ENCODE results near the gene AADACL4.

Gene AADACL4

DNA sequence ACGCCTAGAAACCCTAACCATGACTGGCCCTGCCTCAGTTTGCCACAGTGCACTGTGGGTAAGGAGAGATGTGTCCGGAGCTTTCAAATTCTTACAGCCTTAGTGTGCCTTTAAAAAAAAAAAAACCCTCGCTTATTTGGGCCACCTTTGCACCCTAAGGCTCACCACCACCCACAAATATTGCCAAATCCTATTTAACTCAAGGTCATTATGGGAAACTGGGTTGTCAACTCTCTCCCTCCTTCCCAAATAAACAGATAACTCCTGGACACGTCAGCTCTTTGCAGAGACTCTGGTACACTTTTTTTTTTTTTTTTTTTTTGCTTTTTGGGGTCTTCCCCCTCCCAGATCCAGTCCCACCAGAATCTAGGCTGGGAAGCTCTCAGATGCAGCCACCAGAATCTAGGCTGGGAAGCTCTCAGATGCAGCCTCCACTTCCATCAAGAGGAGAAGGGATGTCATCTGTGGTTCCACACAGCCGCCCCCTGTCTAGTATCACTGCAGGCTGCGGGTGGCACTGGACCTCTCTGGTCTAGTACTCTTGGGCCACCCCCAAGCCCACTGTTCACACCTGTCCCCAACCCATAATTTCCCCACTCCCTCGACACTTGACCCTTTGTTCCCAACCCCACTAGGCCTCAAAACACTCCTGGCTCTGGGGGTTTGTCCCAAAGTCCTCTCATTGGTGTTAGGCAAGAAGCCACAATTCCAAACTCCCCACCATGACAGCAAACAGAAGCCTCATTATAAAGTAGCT is 29.3 kb upstream of the AADACL4 start:
- no peak for DNase-seq

GRCh38 chr1:12615159-12615864 is 28.6 kb upstream of the AADACL4 start:
- DNase-seq, result no peak

GRCh38 chr1:12615865-12616708 is 27.8 kb upstream of the AADACL4 start:
- peak; percentile 19 for DNase-seq

DNA sequence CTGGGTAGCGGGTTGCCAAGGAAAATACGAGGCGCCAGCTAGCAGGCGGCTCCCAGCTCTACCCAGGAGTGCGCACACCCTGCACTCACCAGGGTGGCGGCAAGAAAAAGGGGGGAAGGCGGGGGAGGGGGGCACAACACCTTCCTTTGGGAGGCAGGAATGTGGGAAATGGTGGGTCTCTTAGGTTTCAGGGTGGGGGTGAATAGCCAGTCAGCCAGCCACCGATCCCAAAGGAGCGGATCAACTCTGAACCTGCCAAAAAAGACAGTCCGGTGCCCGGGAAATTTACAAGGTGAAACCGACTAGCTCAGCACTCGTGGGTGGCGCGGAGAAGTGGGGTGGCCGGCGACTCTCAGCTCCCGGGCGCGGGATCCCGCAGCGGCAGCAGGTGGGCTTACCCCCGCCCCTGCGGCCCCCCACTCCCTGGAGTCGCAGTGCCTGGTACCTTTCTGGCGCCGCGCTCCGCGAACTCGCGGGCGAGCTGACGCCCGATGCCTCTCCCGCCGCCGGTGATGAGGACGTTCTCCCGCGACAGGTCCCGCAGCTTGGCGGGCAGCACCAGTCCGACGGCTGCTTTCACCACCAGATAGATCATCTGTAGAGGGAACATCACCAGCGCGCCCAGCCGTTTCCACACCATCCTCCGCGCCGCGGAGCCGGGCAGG is 27.0 kb upstream of the AADACL4 start:
- DNase-seq, result peak; percentile 11

- DNase-seq, result peak; percentile 35
Measured at GRCh38 chr1:12617511-12617900, 26.4 kb upstream of the AADACL4 start.

- DNase-seq, result peak; percentile 89
Measured at GRCh38 chr1:12617901-12618660, 25.8 kb upstream of the AADACL4 start, which contains the start of gene DHRS3. Gene DHRS3 (minus strand): TSS chr1:12618210. CDS start chr1:12617348, 862 bp downstream.

- DNase-seq, result no peak
Measured at GRCh38 chr1:12618661-12618964, 25.3 kb upstream of the AADACL4 start.

DNA sequence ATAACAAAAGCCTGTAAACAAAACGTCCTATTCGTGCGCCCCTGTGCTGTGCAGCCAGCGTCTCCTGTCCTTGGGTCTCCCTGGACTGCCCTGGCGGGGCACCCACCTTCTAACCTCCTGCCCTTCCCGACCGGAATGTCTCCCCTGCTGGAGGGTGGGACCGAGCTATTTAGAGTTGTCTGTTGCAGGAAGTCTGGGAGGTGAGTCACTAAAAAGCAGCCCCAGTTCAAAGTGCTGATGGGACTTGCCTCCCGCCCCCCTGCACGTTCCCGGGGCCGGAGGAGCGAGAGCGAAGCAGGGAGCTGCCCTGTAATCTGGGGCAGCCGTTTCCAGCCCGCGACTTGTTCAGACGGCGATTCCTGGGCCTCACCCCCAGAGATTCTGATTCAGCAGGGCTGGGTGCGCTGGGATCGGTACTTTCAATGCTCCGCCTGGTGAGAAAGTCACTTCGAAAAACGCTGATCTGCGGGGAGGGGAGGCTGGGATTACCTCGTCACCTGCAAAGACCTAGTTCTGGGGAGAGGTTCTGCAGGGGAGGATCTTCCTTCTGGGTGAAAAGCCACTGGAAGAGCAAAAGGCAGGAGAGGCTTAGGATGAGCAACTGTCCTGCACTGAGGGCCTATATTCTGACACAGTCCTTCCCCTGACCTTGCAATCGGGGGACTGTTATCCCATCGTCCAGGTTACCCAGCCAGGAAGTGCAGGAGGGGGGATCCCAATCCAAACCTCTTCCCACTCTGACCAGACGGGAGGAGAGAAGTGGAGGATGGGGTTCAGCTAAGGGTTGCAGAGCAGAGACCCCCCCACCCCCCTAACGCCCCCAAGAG is 24.7 kb upstream of the AADACL4 start:
- no peak for DNase-seq

DNA sequence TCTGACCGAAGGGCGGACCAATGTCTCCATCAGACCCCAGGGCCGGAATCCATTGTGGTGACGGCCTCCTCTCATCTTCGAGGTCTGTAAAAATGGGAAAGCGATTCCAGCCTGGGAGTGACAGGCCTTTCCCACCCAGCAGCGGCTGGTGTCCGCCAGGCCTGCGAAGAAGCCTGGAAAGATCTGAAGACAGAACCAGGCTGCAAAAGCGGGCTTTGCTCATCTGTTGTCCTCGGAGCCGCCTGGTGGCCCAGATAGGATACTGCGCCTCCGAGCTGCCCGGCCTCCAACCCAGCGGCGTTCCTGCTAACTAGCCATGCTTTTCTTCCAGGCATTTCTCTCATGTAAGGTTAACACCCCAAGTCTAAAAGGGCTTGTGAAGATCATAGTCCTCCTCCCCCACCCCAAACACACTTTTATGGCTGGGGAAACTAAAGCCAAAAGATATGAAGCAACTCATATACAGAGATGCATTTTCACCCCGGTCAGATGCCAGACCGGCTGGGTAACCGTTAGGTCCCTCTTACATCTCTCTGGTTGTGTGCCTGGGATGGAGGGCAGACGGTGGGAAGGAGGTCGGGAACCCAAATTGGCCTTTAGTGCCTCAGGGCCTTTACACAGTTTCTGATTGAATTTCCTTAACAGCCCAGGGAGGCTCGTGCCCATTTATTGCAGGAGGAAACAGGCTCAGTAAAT is 23.9 kb upstream of the AADACL4 start:
- DNase-seq, result peak; percentile 70

- no peak for DNase-seq
Measured at GRCh38 chr1:12620488-12620865, 23.4 kb upstream of the AADACL4 start.

DNA sequence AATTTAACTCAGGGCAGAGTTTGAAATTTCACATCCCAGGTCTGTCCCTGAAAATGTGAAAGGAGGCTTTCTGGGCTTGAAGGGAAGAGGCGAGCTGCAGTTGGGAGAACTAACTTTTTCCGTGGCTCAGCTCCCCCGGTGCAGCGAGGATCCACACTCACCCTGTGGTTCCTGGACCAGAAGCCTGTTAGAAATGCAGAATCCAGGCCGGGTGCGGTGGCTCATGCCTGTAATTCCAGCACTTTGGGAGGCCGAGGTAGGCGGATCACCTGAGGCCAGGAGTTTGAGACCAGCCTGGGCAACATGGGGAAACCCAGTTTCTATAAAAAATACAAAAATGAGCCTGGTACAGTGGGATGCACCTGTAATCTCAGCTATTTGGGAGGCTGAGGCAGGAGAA is 23.0 kb upstream of the AADACL4 start:
- DNase-seq, result no peak

DNA sequence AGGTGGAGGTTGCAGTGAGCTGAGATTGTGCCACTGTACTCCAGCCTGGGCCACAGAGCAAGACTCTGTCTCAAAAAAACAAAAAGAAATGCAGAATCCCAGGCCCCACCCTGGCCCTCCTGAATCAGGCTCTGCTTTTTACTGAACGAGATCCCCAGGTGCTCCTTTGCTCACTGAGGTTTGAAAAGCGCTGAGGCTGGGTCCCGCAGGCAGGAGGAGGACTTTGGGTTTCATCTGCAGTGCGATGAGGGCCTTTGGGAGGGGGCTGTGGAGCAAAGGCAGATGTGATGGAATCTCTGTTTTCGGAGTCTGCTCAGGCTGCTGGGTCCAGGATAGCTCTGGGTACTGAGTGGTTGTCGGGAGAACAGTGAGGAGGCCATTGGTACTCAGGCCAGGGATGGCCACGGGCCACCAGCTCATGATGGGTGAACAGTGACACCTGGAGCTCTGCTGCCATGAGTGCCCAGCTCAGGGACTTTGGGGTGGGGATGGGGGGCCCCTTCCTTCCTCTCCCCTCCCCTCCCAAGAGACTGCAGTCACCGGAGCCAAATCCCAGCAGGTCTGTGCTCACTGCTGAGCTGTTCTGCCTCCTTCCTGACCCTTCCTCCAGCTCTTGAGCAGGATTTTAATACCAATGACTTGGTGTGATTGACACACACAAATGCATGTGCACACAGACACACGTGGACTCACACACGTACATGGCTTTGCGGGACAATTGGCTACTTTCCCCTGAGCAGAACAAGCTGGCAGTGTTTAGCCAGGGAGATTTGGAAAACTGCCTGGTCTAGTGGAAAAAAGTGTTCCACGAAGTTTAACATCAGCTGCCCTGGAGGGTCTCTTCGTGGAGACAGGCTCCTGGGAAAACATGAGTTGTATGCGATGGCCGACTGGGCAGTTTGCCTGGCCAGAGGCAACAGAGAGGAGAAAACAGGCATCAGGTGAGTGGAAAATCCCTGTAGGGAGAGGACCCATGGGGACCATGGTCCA is 22.2 kb upstream of the AADACL4 start:
- DNase-seq, result no peak

GRCh38 chr1:12622506-12622905 is 21.4 kb upstream of the AADACL4 start:
- no peak for DNase-seq

DNA sequence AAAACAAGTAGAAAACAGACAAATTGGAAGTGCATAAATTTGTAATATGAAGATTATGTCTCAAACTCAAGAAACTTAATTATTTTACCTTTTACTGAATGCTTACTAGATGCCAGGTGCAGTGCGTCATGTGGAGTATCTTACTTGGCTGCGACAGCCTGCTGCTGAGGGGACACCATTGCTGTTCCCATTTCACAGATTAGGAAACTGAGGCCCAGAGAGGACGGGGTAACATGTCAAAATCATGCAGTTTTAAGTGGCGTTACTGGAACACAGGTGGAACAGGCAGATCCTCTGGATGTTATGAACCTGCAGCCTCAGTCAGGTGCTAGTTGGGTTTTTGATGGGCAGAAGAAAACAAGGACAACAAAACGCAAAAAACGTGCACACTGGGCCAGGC is 18.6 kb upstream of the AADACL4 start:
- DNase-seq, result no peak

GRCh38 chr1:12626888-12627287 is 17.0 kb upstream of the AADACL4 start:
- no peak for DNase-seq

- DNase-seq, result no peak
Measured at GRCh38 chr1:12627296-12627695, 16.6 kb upstream of the AADACL4 start.

DNA sequence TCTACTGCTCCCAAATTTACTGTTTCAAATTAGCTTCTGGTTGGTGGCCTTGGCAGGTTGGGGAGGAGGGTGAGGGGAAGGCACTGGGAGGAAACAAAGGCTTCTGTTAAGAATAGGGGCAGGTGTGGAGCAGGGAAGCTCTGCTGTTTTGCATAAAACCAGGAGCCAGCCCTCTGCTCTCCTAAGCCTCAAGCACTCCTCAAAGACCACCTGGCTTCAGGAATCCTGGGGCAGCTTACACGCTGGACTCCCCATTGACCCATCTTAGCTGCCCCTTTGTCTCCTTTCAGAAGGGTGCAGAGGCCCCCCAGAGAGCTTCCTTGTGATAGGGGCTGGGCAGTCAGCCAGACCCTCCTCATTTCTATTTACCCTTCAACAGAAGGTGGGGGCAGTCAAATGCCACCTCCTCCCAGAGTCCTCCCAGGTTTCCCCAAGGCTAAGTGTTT is 14.4 kb upstream of the AADACL4 start:
- no peak for DNase-seq

DNA sequence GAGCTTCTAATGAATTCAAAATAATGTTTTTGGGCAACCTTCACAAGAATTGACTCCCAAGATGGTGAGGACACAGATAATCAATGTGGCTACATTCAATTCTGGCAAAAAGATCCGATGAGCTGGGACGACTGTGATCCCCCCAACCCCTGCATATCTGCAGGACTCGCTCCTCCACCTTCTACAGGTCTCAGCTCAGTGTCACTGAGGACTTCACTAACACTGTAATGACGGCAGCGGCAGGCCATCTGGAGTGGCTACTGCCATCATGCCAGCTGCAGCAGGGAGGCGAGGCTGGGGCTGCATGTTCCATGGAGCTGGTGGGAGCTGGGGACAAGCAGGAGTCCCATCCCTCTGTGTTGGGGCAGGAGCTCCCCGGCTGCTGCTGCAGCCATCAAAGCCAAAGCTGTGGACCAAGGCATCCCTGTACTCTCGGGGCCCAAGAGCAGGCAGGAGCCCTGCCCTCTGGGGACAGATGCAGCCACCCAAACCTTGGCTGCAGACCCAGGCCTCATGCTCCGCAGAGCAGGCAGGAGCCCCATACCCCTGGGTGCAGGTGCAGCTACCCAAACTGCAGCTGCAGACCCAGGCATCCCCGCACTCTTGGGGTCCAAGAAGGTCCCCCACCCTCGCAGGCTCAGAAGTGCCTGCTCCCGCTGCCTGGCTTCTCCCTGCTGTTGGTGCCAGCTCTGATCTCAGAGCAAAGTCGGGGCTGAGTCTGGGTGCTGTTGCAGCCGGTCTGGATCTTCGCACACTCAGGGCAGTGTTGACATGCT is 13.7 kb upstream of the AADACL4 start:
- DNase-seq, result no peak
